ENCODE results near the gene PACS1. TPM values are rescaled to one million over a fixed set of nuclear protein-coding genes. Genes with fewer than 3 reads are reported as not detected.

Gene PACS1
- total and polyA plus RNA-seq, 2 donors = 9.2 to 29.5 TPM

- H3K4me1 ChIP-seq (ENCODE audit: control insufficient read depth in 2 of 2, insufficient read depth in 2 of 2, low read length in 2 of 2) = peaks cover 8 to 27% of the 10 kb centered on the region in 2 donors
- H3K27me3 ChIP-seq (ENCODE audit: control insufficient read depth in 2 of 2, insufficient read depth in 1 of 2, low read length in 1 of 2) = no peaks in the 10 kb centered on the region
- no peak overlapping the region for H3K27ac ChIP-seq (ENCODE audit: low read depth in 1 of 2, low read length in 1 of 2)
- no peak overlapping the region for H3K4me3 ChIP-seq (ENCODE audit: low read length in 2 of 2)
- DNase-seq (ENCODE audit: low read depth in 6 of 9, low spot score in 9 of 9) = no peak
- H3K9me3 ChIP-seq (ENCODE audit: control insufficient read depth in 2 of 2, insufficient read depth in 1 of 2, low read length in 1 of 2) = no peaks in the 10 kb centered on the region
- 94% methylated on average over 2 of the region's 2 CpGs for WGBS
- H3K36me3 ChIP-seq (ENCODE audit: control insufficient read depth in 2 of 2, insufficient read depth in 2 of 2, low read length in 1 of 2) = no peaks in the 10 kb centered on the region
Measured at GRCh38 chr11:66121466-66121865, 51.4 kb downstream of the PACS1 start.

GRCh38 chr11:66123902-66124301 is 53.8 kb downstream of the PACS1 start:
- no peaks in the 10 kb centered on the region for H3K9me3 ChIP-seq (ENCODE audit: control insufficient read depth in 2 of 2, insufficient read depth in 1 of 2, low read length in 1 of 2)
- H3K4me3 ChIP-seq (ENCODE audit: low read length in 2 of 2) = no peak overlapping the region
- no peak for DNase-seq (ENCODE audit: low read depth in 6 of 9, low spot score in 9 of 9)
- H3K4me1 ChIP-seq (ENCODE audit: control insufficient read depth in 2 of 2, insufficient read depth in 2 of 2, low read length in 2 of 2) = peaks cover 10 to 23% of the 10 kb centered on the region in 2 donors
- H3K27ac ChIP-seq (ENCODE audit: low read depth in 1 of 2, low read length in 1 of 2) = no peak overlapping the region
- H3K27me3 ChIP-seq (ENCODE audit: control insufficient read depth in 2 of 2, insufficient read depth in 1 of 2, low read length in 1 of 2) = no peaks in the 10 kb centered on the region
- 98% methylated on average over 6 of the region's 6 CpGs for WGBS
- peaks cover 0 to 7% of the 10 kb centered on the region in 2 donors for H3K36me3 ChIP-seq (ENCODE audit: control insufficient read depth in 2 of 2, insufficient read depth in 2 of 2, low read length in 1 of 2)

GRCh38 chr11:66124564-66124963 is 54.5 kb downstream of the PACS1 start:
- over 99% methylated on average over 3 of the region's 3 CpGs for WGBS
- peaks cover 0 to 7% of the 10 kb centered on the region in 2 donors for H3K36me3 ChIP-seq (ENCODE audit: control insufficient read depth in 2 of 2, insufficient read depth in 2 of 2, low read length in 1 of 2)
- peaks cover 10 to 23% of the 10 kb centered on the region in 2 donors for H3K4me1 ChIP-seq (ENCODE audit: control insufficient read depth in 2 of 2, insufficient read depth in 2 of 2, low read length in 2 of 2)
- no peak overlapping the region for H3K27ac ChIP-seq (ENCODE audit: low read depth in 1 of 2, low read length in 1 of 2)
- no peaks in the 10 kb centered on the region for H3K9me3 ChIP-seq (ENCODE audit: control insufficient read depth in 2 of 2, insufficient read depth in 1 of 2, low read length in 1 of 2)
- H3K4me3 ChIP-seq (ENCODE audit: low read length in 2 of 2) = no peak overlapping the region
- DNase-seq (ENCODE audit: low read depth in 6 of 9, low spot score in 9 of 9) = no peak
- H3K27me3 ChIP-seq (ENCODE audit: control insufficient read depth in 2 of 2, insufficient read depth in 1 of 2, low read length in 1 of 2) = no peaks in the 10 kb centered on the region

- whole genome bisulfite sequencing = 90% methylated on average over 3 of the region's 3 CpGs
- peaks cover 0 to 7% of the 10 kb centered on the region in 2 donors for H3K36me3 ChIP-seq (ENCODE audit: control insufficient read depth in 2 of 2, insufficient read depth in 2 of 2, low read length in 1 of 2)
- H3K4me1 ChIP-seq (ENCODE audit: control insufficient read depth in 2 of 2, insufficient read depth in 2 of 2, low read length in 2 of 2) = peaks cover 10 to 23% of the 10 kb centered on the region in 2 donors
- H3K27me3 ChIP-seq (ENCODE audit: control insufficient read depth in 2 of 2, insufficient read depth in 1 of 2, low read length in 1 of 2) = no peaks in the 10 kb centered on the region
- H3K4me3 ChIP-seq (ENCODE audit: low read length in 2 of 2) = no peak overlapping the region
- H3K9me3 ChIP-seq (ENCODE audit: control insufficient read depth in 2 of 2, insufficient read depth in 1 of 2, low read length in 1 of 2) = no peaks in the 10 kb centered on the region
- H3K27ac ChIP-seq (ENCODE audit: low read depth in 1 of 2, low read length in 1 of 2) = peak overlapping the region; percentile 36 to 52
- DNase-seq (ENCODE audit: low read depth in 6 of 9, low spot score in 9 of 9) = no peak
Measured at GRCh38 chr11:66126064-66126463, 56.0 kb downstream of the PACS1 start.

GRCh38 chr11:66126808-66127555 is 56.9 kb downstream of the PACS1 start:
- WGBS = 34% methylated on average over 14 of the region's 14 CpGs
- H3K4me1 ChIP-seq (ENCODE audit: control insufficient read depth in 2 of 2, insufficient read depth in 2 of 2, low read length in 2 of 2) = peaks cover 10 to 23% of the 10 kb centered on the region in 2 donors
- peaks cover 0 to 7% of the 10 kb centered on the region in 2 donors for H3K36me3 ChIP-seq (ENCODE audit: control insufficient read depth in 2 of 2, insufficient read depth in 2 of 2, low read length in 1 of 2)
- DNase-seq (ENCODE audit: low read depth in 6 of 9, low spot score in 9 of 9) = peak in 6 of 9 donors; percentile 37 to 80 (median 46)
- H3K9me3 ChIP-seq (ENCODE audit: control insufficient read depth in 2 of 2, insufficient read depth in 1 of 2, low read length in 1 of 2) = no peaks in the 10 kb centered on the region
- H3K27ac ChIP-seq (ENCODE audit: low read depth in 1 of 2, low read length in 1 of 2) = peak overlapping the region; percentile 73 to 90
- no peaks in the 10 kb centered on the region for H3K27me3 ChIP-seq (ENCODE audit: control insufficient read depth in 2 of 2, insufficient read depth in 1 of 2, low read length in 1 of 2)
- no peak overlapping the region for H3K4me3 ChIP-seq (ENCODE audit: low read length in 2 of 2)

- no peak overlapping the region for H3K27ac ChIP-seq (ENCODE audit: low read depth in 1 of 2, low read length in 1 of 2)
- no peak overlapping the region for H3K4me3 ChIP-seq (ENCODE audit: low read length in 2 of 2)
- H3K9me3 ChIP-seq (ENCODE audit: control insufficient read depth in 2 of 2, insufficient read depth in 1 of 2, low read length in 1 of 2) = no peaks in the 10 kb centered on the region
- no peak for DNase-seq (ENCODE audit: low read depth in 6 of 9, low spot score in 9 of 9)
- H3K27me3 ChIP-seq (ENCODE audit: control insufficient read depth in 2 of 2, insufficient read depth in 1 of 2, low read length in 1 of 2) = no peaks in the 10 kb centered on the region
- H3K36me3 ChIP-seq (ENCODE audit: control insufficient read depth in 2 of 2, insufficient read depth in 2 of 2, low read length in 1 of 2) = peaks cover 0 to 7% of the 10 kb centered on the region in 2 donors
- H3K4me1 ChIP-seq (ENCODE audit: control insufficient read depth in 2 of 2, insufficient read depth in 2 of 2, low read length in 2 of 2) = peaks cover 10 to 18% of the 10 kb centered on the region in 2 donors
- WGBS = 93% methylated on average over 3 of the region's 3 CpGs
Measured at GRCh38 chr11:66130978-66131377, 60.9 kb downstream of the PACS1 start.

GRCh38 chr11:66131937-66132632 is 62.0 kb downstream of the PACS1 start:
- 72% methylated on average over 7 of the region's 7 CpGs for WGBS
- peaks cover 3 to 7% of the 10 kb centered on the region in 2 donors for H3K4me1 ChIP-seq (ENCODE audit: control insufficient read depth in 2 of 2, insufficient read depth in 2 of 2, low read length in 2 of 2)
- no peaks in the 10 kb centered on the region for H3K9me3 ChIP-seq (ENCODE audit: control insufficient read depth in 2 of 2, insufficient read depth in 1 of 2, low read length in 1 of 2)
- no peaks in the 10 kb centered on the region for H3K27me3 ChIP-seq (ENCODE audit: control insufficient read depth in 2 of 2, insufficient read depth in 1 of 2, low read length in 1 of 2)
- DNase-seq (ENCODE audit: low read depth in 6 of 9, low spot score in 9 of 9) = no peak
- no peak overlapping the region for H3K27ac ChIP-seq (ENCODE audit: low read depth in 1 of 2, low read length in 1 of 2)
- no peak overlapping the region for H3K4me3 ChIP-seq (ENCODE audit: low read length in 2 of 2)
- peaks cover 0 to 5% of the 10 kb centered on the region in 2 donors for H3K36me3 ChIP-seq (ENCODE audit: control insufficient read depth in 2 of 2, insufficient read depth in 2 of 2, low read length in 1 of 2)

GRCh38 chr11:66133216-66133775 is 63.2 kb downstream of the PACS1 start:
- H3K36me3 ChIP-seq (ENCODE audit: control insufficient read depth in 2 of 2, insufficient read depth in 2 of 2, low read length in 1 of 2) = no peaks in the 10 kb centered on the region
- no peak for DNase-seq (ENCODE audit: low read depth in 6 of 9, low spot score in 9 of 9)
- WGBS = 89% methylated on average over 6 of the region's 6 CpGs
- no peak overlapping the region for H3K4me3 ChIP-seq (ENCODE audit: low read length in 2 of 2)
- no peak overlapping the region for H3K27ac ChIP-seq (ENCODE audit: low read depth in 1 of 2, low read length in 1 of 2)
- no peaks in the 10 kb centered on the region for H3K4me1 ChIP-seq (ENCODE audit: control insufficient read depth in 2 of 2, insufficient read depth in 2 of 2, low read length in 2 of 2)
- H3K9me3 ChIP-seq (ENCODE audit: control insufficient read depth in 2 of 2, insufficient read depth in 1 of 2, low read length in 1 of 2) = no peaks in the 10 kb centered on the region
- H3K27me3 ChIP-seq (ENCODE audit: control insufficient read depth in 2 of 2, insufficient read depth in 1 of 2, low read length in 1 of 2) = no peaks in the 10 kb centered on the region

- no peaks in the 10 kb centered on the region for H3K4me1 ChIP-seq (ENCODE audit: control insufficient read depth in 2 of 2, insufficient read depth in 2 of 2, low read length in 2 of 2)
- no peak overlapping the region for H3K4me3 ChIP-seq (ENCODE audit: low read length in 2 of 2)
- H3K9me3 ChIP-seq (ENCODE audit: control insufficient read depth in 2 of 2, insufficient read depth in 1 of 2, low read length in 1 of 2) = no peaks in the 10 kb centered on the region
- H3K27ac ChIP-seq (ENCODE audit: low read depth in 1 of 2, low read length in 1 of 2) = no peak overlapping the region
- H3K36me3 ChIP-seq (ENCODE audit: control insufficient read depth in 2 of 2, insufficient read depth in 2 of 2, low read length in 1 of 2) = no peaks in the 10 kb centered on the region
- 91% methylated on average over 5 of the region's 5 CpGs for WGBS
- H3K27me3 ChIP-seq (ENCODE audit: control insufficient read depth in 2 of 2, insufficient read depth in 1 of 2, low read length in 1 of 2) = no peaks in the 10 kb centered on the region
- DNase-seq (ENCODE audit: low read depth in 6 of 9, low spot score in 9 of 9) = no peak
Measured at GRCh38 chr11:66136752-66137123, 66.7 kb downstream of the PACS1 start.

Data from thymus (tissue), 11 donors.